T-helper 2 cell treated with Interferon-gamma antibody and Interleukin-4, amounts not matched to agents 5 μg/mL and 100 μg/mL, for 36 hours (primary cell): ENCODE data around the gene EOMES.

Source experiments
- DNase-seq: peaks from one replicate; pipeline ENCODE4 v3.0.0; 2021; ENCODE audit warnings: low spot score
- H3K27ac Mint-ChIP-seq: one replicate; pipeline ENCODE4 v1.8.0; 2021; ENCODE audit warnings: mild to moderate bottlenecking, mixed read lengths
- H3K27me3 Mint-ChIP-seq: one replicate; pipeline ENCODE4 v1.8.0; 2021; ENCODE audit warnings: low read depth, mixed read lengths
- H3K36me3 Mint-ChIP-seq: one replicate; pipeline ENCODE4 v1.8.0; 2021; ENCODE audit warnings: low read depth, mixed read lengths
- H3K4me1 Mint-ChIP-seq: one replicate; pipeline ENCODE4 v1.8.0; 2021; ENCODE audit warnings: low read depth, mixed read lengths
- H3K4me3 Mint-ChIP-seq: one replicate; pipeline ENCODE4 v1.8.0; 2022; ENCODE audit warnings: mild to moderate bottlenecking, moderate library complexity, mixed read lengths
- H3K9me3 Mint-ChIP-seq: one replicate; pipeline ENCODE4 v1.8.0; 2021; ENCODE audit warnings: mixed read lengths

EOMES gene

GRCh38 chr3:27681249-27681748 lies 40.8 kb downstream of the EOMES start:
- DNase-seq, result no peak
- Mint-ChIP-seq H3K27me3 (peaks cover 10% of the 10 kb centered on the region), H3K36me3 (no peaks in the 10 kb centered on the region), H3K4me3 (peak overlapping the region; percentile 73), H3K27ac (peak overlapping the region; percentile 52), H3K4me1 (peaks cover 5% of the 10 kb centered on the region), H3K9me3 (no peaks in the 10 kb centered on the region)

- no peak overlapping the region for H3K4me3 Mint-ChIP-seq
- peaks cover 9% of the 10 kb centered on the region for H3K27me3 Mint-ChIP-seq
- peaks cover 5% of the 10 kb centered on the region for H3K4me1 Mint-ChIP-seq
- H3K36me3 Mint-ChIP-seq, result no peaks in the 10 kb centered on the region
- H3K27ac Mint-ChIP-seq, result peak overlapping the region; percentile 52
- DNase-seq, result no peak
- no peaks in the 10 kb centered on the region for H3K9me3 Mint-ChIP-seq
Measured at GRCh38 chr3:27680517-27681246, 41.4 kb downstream of the EOMES start.

GRCh38 chr3:27679691-27680090 lies 42.4 kb downstream of the EOMES start:
- DNase-seq, result no peak
- H3K4me1 Mint-ChIP-seq, result peaks cover 5% of the 10 kb centered on the region
- no peak overlapping the region for H3K4me3 Mint-ChIP-seq
- H3K27me3 Mint-ChIP-seq, result peaks cover 6% of the 10 kb centered on the region
- no peaks in the 10 kb centered on the region for H3K9me3 Mint-ChIP-seq
- no peaks in the 10 kb centered on the region for H3K36me3 Mint-ChIP-seq
- no peak overlapping the region for H3K27ac Mint-ChIP-seq

- no peak for DNase-seq
- H3K4me1 Mint-ChIP-seq, result peaks cover 7% of the 10 kb centered on the region
- no peaks in the 10 kb centered on the region for H3K36me3 Mint-ChIP-seq
- peaks cover 6% of the 10 kb centered on the region for H3K27me3 Mint-ChIP-seq
- H3K27ac Mint-ChIP-seq, result no peak overlapping the region
- no peaks in the 10 kb centered on the region for H3K9me3 Mint-ChIP-seq
- no peak overlapping the region for H3K4me3 Mint-ChIP-seq
Measured at GRCh38 chr3:27678234-27678633, 43.9 kb downstream of the EOMES start.

- peaks cover 7% of the 10 kb centered on the region for H3K4me1 Mint-ChIP-seq
- H3K9me3 Mint-ChIP-seq, result no peaks in the 10 kb centered on the region
- no peak overlapping the region for H3K27ac Mint-ChIP-seq
- no peak for DNase-seq
- H3K27me3 Mint-ChIP-seq, result peaks cover 2% of the 10 kb centered on the region
- H3K36me3 Mint-ChIP-seq, result no peaks in the 10 kb centered on the region
- H3K4me3 Mint-ChIP-seq, result no peak overlapping the region
Measured at GRCh38 chr3:27677565-27677964, 44.6 kb downstream of the EOMES start.

- H3K4me3 Mint-ChIP-seq, result no peak overlapping the region
- no peak overlapping the region for H3K27ac Mint-ChIP-seq
- no peak for DNase-seq
- H3K27me3 Mint-ChIP-seq, result no peaks in the 10 kb centered on the region
- no peaks in the 10 kb centered on the region for H3K9me3 Mint-ChIP-seq
- peaks cover 2% of the 10 kb centered on the region for H3K4me1 Mint-ChIP-seq
- no peaks in the 10 kb centered on the region for H3K36me3 Mint-ChIP-seq
Measured at GRCh38 chr3:27675287-27675686, 46.8 kb downstream of the EOMES start.

- Mint-ChIP-seq H3K4me1 (peaks cover 9% of the 10 kb centered on the region), H3K27me3 (no peaks in the 10 kb centered on the region), H3K36me3 (no peaks in the 10 kb centered on the region), H3K4me3 (no peak overlapping the region), H3K27ac (no peak overlapping the region), H3K9me3 (no peaks in the 10 kb centered on the region)
- no peak for DNase-seq
Measured at GRCh38 chr3:27673701-27674100, 48.4 kb downstream of the EOMES start.

GRCh38 chr3:27671101-27671500 lies 51.0 kb downstream of the EOMES start:
- Mint-ChIP-seq H3K4me3 (no peak overlapping the region), H3K4me1 (peaks cover 18% of the 10 kb centered on the region), H3K27ac (no peak overlapping the region), H3K27me3 (no peaks in the 10 kb centered on the region), H3K36me3 (no peaks in the 10 kb centered on the region), H3K9me3 (no peaks in the 10 kb centered on the region)
- DNase-seq, result no peak

GRCh38 chr3:27670619-27671018 lies 51.5 kb downstream of the EOMES start:
- Mint-ChIP-seq H3K36me3 (no peaks in the 10 kb centered on the region), H3K27me3 (no peaks in the 10 kb centered on the region), H3K9me3 (no peaks in the 10 kb centered on the region), H3K27ac (no peak overlapping the region), H3K4me3 (no peak overlapping the region), H3K4me1 (peaks cover 18% of the 10 kb centered on the region)
- DNase-seq, result no peak

- Mint-ChIP-seq H3K36me3 (no peaks in the 10 kb centered on the region), H3K4me1 (peaks cover 18% of the 10 kb centered on the region), H3K27me3 (no peaks in the 10 kb centered on the region), H3K9me3 (no peaks in the 10 kb centered on the region), H3K4me3 (no peak overlapping the region), H3K27ac (no peak overlapping the region)
- no peak for DNase-seq
Measured at GRCh38 chr3:27669591-27669990, 52.5 kb downstream of the EOMES start.

- no peak overlapping the region for H3K4me3 Mint-ChIP-seq
- H3K9me3 Mint-ChIP-seq, result no peaks in the 10 kb centered on the region
- H3K27me3 Mint-ChIP-seq, result no peaks in the 10 kb centered on the region
- no peak for DNase-seq
- no peak overlapping the region for H3K27ac Mint-ChIP-seq
- peaks cover 17% of the 10 kb centered on the region for H3K4me1 Mint-ChIP-seq
- H3K36me3 Mint-ChIP-seq, result no peaks in the 10 kb centered on the region
Measured at GRCh38 chr3:27667751-27668150, 54.4 kb downstream of the EOMES start.

GRCh38 chr3:27666708-27667107 lies 55.4 kb downstream of the EOMES start:
- no peak for DNase-seq
- Mint-ChIP-seq H3K27me3 (no peaks in the 10 kb centered on the region), H3K27ac (peak overlapping the region; percentile 58), H3K4me1 (peaks cover 17% of the 10 kb centered on the region), H3K4me3 (peak overlapping the region; percentile 31), H3K36me3 (no peaks in the 10 kb centered on the region), H3K9me3 (no peaks in the 10 kb centered on the region)

GRCh38 chr3:27666272-27666671 lies 55.9 kb downstream of the EOMES start:
- H3K36me3 Mint-ChIP-seq, result no peaks in the 10 kb centered on the region
- H3K4me1 Mint-ChIP-seq, result peaks cover 17% of the 10 kb centered on the region
- H3K27ac Mint-ChIP-seq, result peak overlapping the region; percentile 24
- H3K9me3 Mint-ChIP-seq, result no peaks in the 10 kb centered on the region
- no peak overlapping the region for H3K4me3 Mint-ChIP-seq
- no peaks in the 10 kb centered on the region for H3K27me3 Mint-ChIP-seq
- DNase-seq, result no peak
